ENCODE data around the gene GGNBP2. TPM values are rescaled to one million over a fixed set of nuclear protein-coding genes. Genes with fewer than 3 reads are reported as not detected.
"Not testable (repeated sequence)": the region's sequence is repeated elsewhere in the genome, so short reads cannot be mapped to it uniquely, and the experiment has no call there.

The GGNBP2 gene
- total and polyA plus RNA-seq, 5 experiments from 2014 or later: 69.1 to 164 (median 104) TPM

GRCh38 chr17:36599546-36600250 is 55.0 kb downstream of the GGNBP2 start:
- H3K4me1 Mint-ChIP-seq: peaks cover 20 to 30% (median 29%) of the 10 kb centered on the region in 4 donors
- peaks cover 0 to 3% (median 0%) of the 10 kb centered on the region in 3 donors for H3K36me3 Mint-ChIP-seq
- POLR2A ChIA-PET: interaction anchor here (0.7 to 2.3 kb wide), 6 partner anchors 11 to 114 kb away, joined by 3 to 12 read pairs (median 4); partner anchors contain the start of genes GGNBP2 and ZNHIT3
- DNase-seq (no peak), ATAC-seq (no peak)
- H3K27ac Mint-ChIP-seq: peak overlapping the region in 4 of 10 donors; percentile 24 to 93 (median 50)
- H3K27me3 Mint-ChIP-seq: no peaks in the 10 kb centered on the region
- no peaks in the 10 kb centered on the region for H3K9me3 Mint-ChIP-seq
- H3K4me3 Mint-ChIP-seq: peak overlapping the region in 3 of 10 donors; percentile 11 to 30 (median 20)

DNA sequence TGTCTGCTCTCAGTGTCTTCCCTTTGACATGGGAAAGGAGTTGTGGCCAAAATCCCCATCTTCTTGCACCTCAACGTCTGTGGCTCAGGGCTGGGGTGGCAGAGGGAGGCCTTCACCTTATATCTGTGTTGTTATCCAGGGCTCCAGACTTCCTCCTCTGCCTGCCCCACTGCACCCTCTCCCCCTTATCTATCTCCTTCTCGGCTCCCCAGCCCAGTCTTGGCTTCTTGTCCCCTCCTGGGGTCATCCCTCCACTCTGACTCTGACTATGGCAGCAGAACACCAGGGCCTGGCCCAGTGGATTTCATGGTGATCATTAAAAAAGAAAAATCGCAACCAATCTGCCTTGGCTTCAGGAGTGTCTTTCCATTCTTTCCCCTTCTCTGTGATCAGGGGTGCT is 55.7 kb downstream of the GGNBP2 start:
- POLR2A ChIA-PET: interaction anchor here (0.9 to 3.0 kb wide), 8 partner anchors 25 to 449 kb away, joined by 3 to 52 read pairs (median 6); partner anchors contain the start of genes GGNBP2, MYO19, PIGW and ZNHIT3
- H3K4me3 Mint-ChIP-seq: peak overlapping the region; percentile 90 to 97 (median 93)
- DNase-seq: no peak
- H3K9me3 Mint-ChIP-seq: no peaks in the 10 kb centered on the region
- H3K27me3 Mint-ChIP-seq: no peaks in the 10 kb centered on the region
- H3K36me3 Mint-ChIP-seq: peaks cover 0 to 6% (median 0%) of the 10 kb centered on the region in 3 donors
- no peak for ATAC-seq
- H3K4me1 Mint-ChIP-seq: peaks cover 23 to 36% (median 35%) of the 10 kb centered on the region in 4 donors
- peak overlapping the region; percentile 93 to 99 (median 96) for H3K27ac Mint-ChIP-seq

- peak overlapping the region; percentile 90 to 97 (median 93) for H3K4me3 Mint-ChIP-seq
- peak; percentile 38 to 56 for ATAC-seq
Observed at GRCh38 chr17:36600936-36601302, 56.2 kb downstream of the GGNBP2 start.

GRCh38 chr17:36601303-36602029 is 56.7 kb downstream of the GGNBP2 start, which contains the start of gene MRM1:
Gene MRM1 (plus strand): TSS chr17:36601583. CDS start chr17:36601811, 228 bp downstream.
- Mint-ChIP-seq H3K4me1 (peaks cover 31 to 45% (median 43%) of the 10 kb centered on the region in 4 donors), H3K4me3 (peak within 1 kb of the TSS; percentile 90 to 97 (median 93)), H3K27ac (peak within 1 kb of the TSS; percentile 93 to 99 (median 96)), H3K27me3 (no peaks in the 10 kb centered on the region), H3K36me3 (peaks cover 0 to 11% (median 0%) of the 10 kb centered on the region in 3 donors), H3K9me3 (no peaks in the 10 kb centered on the region)
- ATAC-seq (peak; percentile 81 to 87), DNase-seq (peak; percentile 77 to 95 (median 86))
- POLR2A ChIA-PET: interaction anchor here (0.9 to 3.6 kb wide), 15 partner anchors 9 to 806 kb away, joined by 3 to 52 read pairs (median 4); partner anchors contain the start of genes AATF, ACACA, DHRS11 and GGNBP2

More at GRCh38 chr17:36600936-36601302, 56.2 kb downstream of the GGNBP2 start:
- H3K27ac Mint-ChIP-seq: peak overlapping the region; percentile 93 to 99 (median 96)
- DNase-seq: peak in 4 of 10 donors; percentile 16 to 68 (median 42)
- peaks cover 28 to 41% (median 40%) of the 10 kb centered on the region in 4 donors for H3K4me1 Mint-ChIP-seq
- H3K27me3 Mint-ChIP-seq: no peaks in the 10 kb centered on the region
- POLR2A ChIA-PET: interaction anchor here (0.9 to 3.6 kb wide), 12 partner anchors 8 to 448 kb away, joined by 3 to 52 read pairs (median 4); partner anchors contain the start of genes AATF, DHRS11, GGNBP2 and MYO19
- H3K36me3 Mint-ChIP-seq: peaks cover 0 to 9% (median 0%) of the 10 kb centered on the region in 3 donors
- H3K9me3 Mint-ChIP-seq: no peaks in the 10 kb centered on the region

DNA sequence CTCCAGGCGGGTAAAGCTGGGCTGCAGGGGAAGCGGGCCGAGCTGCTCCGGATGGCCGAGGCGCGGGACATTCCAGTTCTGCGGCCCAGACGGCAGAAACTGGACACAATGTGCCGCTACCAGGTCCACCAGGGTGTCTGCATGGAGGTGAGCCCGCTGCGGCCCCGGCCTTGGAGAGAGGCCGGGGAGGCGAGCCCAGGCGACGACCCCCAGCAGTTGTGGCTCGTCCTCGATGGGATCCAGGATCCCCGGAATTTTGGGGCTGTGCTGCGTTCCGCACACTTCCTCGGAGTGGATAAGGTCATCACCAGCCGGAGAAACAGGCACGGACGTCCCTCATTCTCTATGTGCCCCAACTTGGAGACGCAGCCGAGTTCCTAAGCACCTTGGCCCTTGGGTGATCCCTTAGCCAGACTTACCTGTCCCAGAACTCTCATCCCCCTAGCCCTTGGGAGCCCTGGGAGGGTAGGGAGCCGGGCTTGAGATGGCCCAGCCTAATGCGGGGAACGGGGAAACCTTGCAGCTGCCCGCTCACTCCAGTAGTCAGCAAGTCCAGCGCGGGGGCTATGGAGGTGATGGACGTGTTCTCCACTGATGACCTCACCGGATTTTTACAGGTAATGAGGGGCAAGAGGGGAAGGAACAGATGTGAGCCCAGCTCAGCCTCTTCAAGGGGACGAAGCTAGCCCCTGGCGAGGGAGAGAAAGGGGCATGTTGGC is 57.5 kb downstream of the GGNBP2 start:
- Mint-ChIP-seq H3K27me3 (no peaks in the 10 kb centered on the region), H3K9me3 (no peaks in the 10 kb centered on the region), H3K36me3 (peaks cover 0 to 11% (median 0%) of the 10 kb centered on the region in 3 donors), H3K4me3 (peak overlapping the region; percentile 90 to 97 (median 93)), H3K27ac (peak overlapping the region; percentile 53 to 99 (median 96)), H3K4me1 (peaks cover 31 to 45% (median 43%) of the 10 kb centered on the region in 4 donors)
- ATAC-seq (peak; percentile 3 to 11), DNase-seq (peak in 2 of 10 donors; percentile 7 to 24)
- POLR2A ChIA-PET: interaction anchor here (0.9 to 3.6 kb wide), 15 partner anchors 8 to 805 kb away, joined by 3 to 52 read pairs (median 4); partner anchors contain the start of genes AATF, ACACA, DHRS11 and GGNBP2

GRCh38 chr17:36602924-36603384 is 58.2 kb downstream of the GGNBP2 start:
- POLR2A ChIA-PET: interaction anchor here (1.2 to 3.6 kb wide), 6 partner anchors 11 to 487 kb away, joined by 3 to 52 read pairs (median 10); partner anchors contain the start of genes AATF, DHRS11, GGNBP2 and MYO19
- Mint-ChIP-seq H3K27me3 (no peaks in the 10 kb centered on the region), H3K27ac (peak overlapping the region in 9 of 10 donors; percentile 11 to 97 (median 79)), H3K4me1 (peaks cover 31 to 48% (median 45%) of the 10 kb centered on the region in 4 donors), H3K9me3 (no peaks in the 10 kb centered on the region), H3K4me3 (peak overlapping the region; percentile 90 to 97 (median 93)), H3K36me3 (peaks cover 0 to 16% (median 0%) of the 10 kb centered on the region in 3 donors)
- ATAC-seq (peak; percentile 20 to 57), DNase-seq (peak; percentile 51 to 82 (median 67))

DNA sequence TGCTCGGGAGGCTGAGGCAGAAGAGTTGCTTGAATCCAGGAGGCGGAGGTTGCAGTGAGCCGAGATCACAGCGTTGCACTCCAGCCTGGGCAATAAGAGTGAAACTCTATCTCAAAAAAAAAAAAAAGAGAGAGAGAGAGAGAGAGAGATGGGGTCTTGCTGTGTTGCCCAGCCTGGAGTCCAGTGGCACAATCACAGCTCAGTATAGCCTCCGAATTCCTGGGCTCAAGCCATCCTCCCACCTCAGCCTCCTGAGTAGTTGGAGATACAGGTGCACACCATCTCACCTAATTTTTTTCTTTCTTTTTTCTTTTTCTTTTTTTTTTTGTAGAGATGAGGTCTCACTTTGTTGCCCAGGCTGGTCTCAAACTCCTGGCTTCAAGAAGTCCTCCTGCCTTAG is 60.3 kb downstream of the GGNBP2 start:
- peaks cover 0 to 18% (median 0%) of the 10 kb centered on the region in 3 donors for H3K36me3 Mint-ChIP-seq
- POLR2A ChIA-PET, ATAC-seq, H3K9me3 Mint-ChIP-seq, H3K27me3 Mint-ChIP-seq: not testable (repeated sequence)
- peak in 1 of 10 donors; percentile 10 for DNase-seq
- peak overlapping the region in 5 of 10 donors; percentile 15 to 52 (median 17) for H3K4me3 Mint-ChIP-seq
- H3K27ac Mint-ChIP-seq: peak overlapping the region in 3 of 10 donors; percentile 38 to 63 (median 43)
- peaks cover 33 to 60% (median 57%) of the 10 kb centered on the region in 4 donors for H3K4me1 Mint-ChIP-seq

GRCh38 chr17:36608280-36608679 is 63.6 kb downstream of the GGNBP2 start:
- peak in 1 of 10 donors; percentile 54 for DNase-seq
- H3K4me3 Mint-ChIP-seq: no peak overlapping the region
- H3K9me3 Mint-ChIP-seq: no peaks in the 10 kb centered on the region
- peak overlapping the region in 4 of 10 donors; percentile 32 to 69 (median 43) for H3K27ac Mint-ChIP-seq
- POLR2A ChIA-PET: no interaction called here
- peaks cover 0 to 18% (median 0%) of the 10 kb centered on the region in 3 donors for H3K36me3 Mint-ChIP-seq
- no peaks in the 10 kb centered on the region for H3K27me3 Mint-ChIP-seq
- ATAC-seq: no peak
- H3K4me1 Mint-ChIP-seq: peaks cover 23 to 47% (median 39%) of the 10 kb centered on the region in 4 donors

GRCh38 chr17:36608794-36609497 is 64.2 kb downstream of the GGNBP2 start:
- DNase-seq: peak in 1 of 10 donors; percentile 58
- no peak for ATAC-seq
- H3K36me3 Mint-ChIP-seq: peaks cover 0 to 18% (median 0%) of the 10 kb centered on the region in 3 donors
- POLR2A ChIA-PET: no interaction called here
- peak overlapping the region in 2 of 10 donors; percentile 34 to 43 for H3K27ac Mint-ChIP-seq
- H3K4me1 Mint-ChIP-seq: peaks cover 26 to 43% (median 36%) of the 10 kb centered on the region in 4 donors
- no peaks in the 10 kb centered on the region for H3K27me3 Mint-ChIP-seq
- H3K4me3 Mint-ChIP-seq: no peak overlapping the region
- no peaks in the 10 kb centered on the region for H3K9me3 Mint-ChIP-seq

DNA sequence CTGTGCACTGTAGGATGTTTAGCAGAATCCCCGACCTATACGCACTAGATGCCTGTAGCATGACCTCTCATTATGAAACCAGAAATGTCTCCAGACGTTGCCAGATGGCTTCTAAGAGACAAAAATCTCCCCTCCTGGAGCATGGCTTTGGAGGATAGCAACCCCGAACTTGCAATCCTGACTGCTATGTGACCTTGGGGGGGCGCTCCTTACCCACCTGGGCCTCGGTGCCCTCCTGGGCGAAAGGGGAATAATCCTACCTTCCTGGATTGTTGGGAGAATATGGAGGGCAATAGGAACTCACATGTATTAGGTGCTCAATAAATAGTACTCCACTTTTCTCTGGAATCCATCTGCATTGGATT is 64.8 kb downstream of the GGNBP2 start:
- POLR2A ChIA-PET: no interaction called here
- H3K36me3 Mint-ChIP-seq: peaks cover 0 to 16% (median 0%) of the 10 kb centered on the region in 3 donors
- H3K9me3 Mint-ChIP-seq: no peaks in the 10 kb centered on the region
- ATAC-seq: no peak
- peak in 1 of 10 donors; percentile 8 for DNase-seq
- H3K27me3 Mint-ChIP-seq: no peaks in the 10 kb centered on the region
- H3K4me1 Mint-ChIP-seq: peaks cover 21 to 38% (median 30%) of the 10 kb centered on the region in 4 donors
- H3K27ac Mint-ChIP-seq: peak overlapping the region in 1 of 10 donors; percentile 52
- no peak overlapping the region for H3K4me3 Mint-ChIP-seq

DNA sequence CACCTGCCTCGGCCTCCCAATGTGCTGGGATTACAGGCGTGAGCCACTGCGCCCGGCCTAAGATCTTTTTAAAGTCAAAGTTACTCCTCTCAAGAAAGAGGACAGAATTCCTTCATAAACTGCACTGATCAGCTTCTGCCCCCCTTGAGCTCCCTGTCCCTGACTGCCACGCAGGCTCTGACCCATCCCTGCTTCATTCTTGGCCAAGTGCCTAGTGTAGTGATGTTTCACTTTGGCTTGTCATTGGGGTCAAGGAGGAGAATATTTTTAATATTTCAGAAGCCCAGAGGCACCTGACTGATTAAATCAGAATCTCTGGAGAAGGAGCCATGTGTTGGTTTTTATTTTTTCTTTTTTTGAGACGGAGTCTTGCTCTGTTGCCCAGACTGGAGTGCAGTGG is 65.8 kb downstream of the GGNBP2 start:
- POLR2A ChIA-PET: interaction anchor here (1.2 kb wide), 1 partner anchor 9 kb away, joined by 3 read pairs; the partner anchor contains the start of gene MRM1
- Mint-ChIP-seq H3K27ac (peak overlapping the region in 3 of 10 donors; percentile 35 to 51 (median 43)), H3K36me3 (peaks cover 0 to 12% (median 0%) of the 10 kb centered on the region in 3 donors), H3K4me1 (peaks cover 14 to 30% (median 21%) of the 10 kb centered on the region in 4 donors), H3K9me3 (no peaks in the 10 kb centered on the region), H3K27me3 (no peaks in the 10 kb centered on the region), H3K4me3 (no peak overlapping the region)
- no peak for DNase-seq
- ATAC-seq: no peak

Measured in naive thymus-derived CD8-positive, alpha-beta T cell (primary cell).